Panc1 (cell line): ENCODE measurements around the gene DNAL4. TPM values are rescaled to one million over a fixed set of nuclear protein-coding genes. Genes with fewer than 3 reads are reported as not detected.

Source experiments
- ATAC-seq: fragments of 200-7000 bp; cut with Tn5 transposase; 2 replicates; pipeline ENCODE4 v1.9.1; 2020; ENCODE audit warnings: mild to moderate bottlenecking, moderate library complexity
- BruUV-seq: library from RNA; stranded (reverse); fragments of 400-500 nt; replicated peaks from 2 replicates; lab custom pipeline; 2021; lab: Mats Ljungman, UMichigan
- CTCF ChIA-PET: fragments of 300-600 bp; sonication (Branson Sonifier 250); formaldehyde crosslinking; loops from one replicate; lab custom pipeline; 2022; ENCODE audit warnings: antibody characterized with exemption; lab: Charles Lee
- POLR2A ChIA-PET: fragments of 300-600 bp; sonication (Branson Sonifier 250); formaldehyde crosslinking; loops from one replicate; lab custom pipeline; 2022; ENCODE audit warnings: antibody characterized with exemption; lab: Charles Lee
- DNase-seq: peaks from one replicate; pipeline ENCODE4 v3.0.0-alpha.2; 2010; ENCODE audit warnings: low read depth, low spot score
- H3K27ac ChIP-seq: 2 replicates; pipeline ENCODE4 v1.5.1; 2011; ENCODE audit warnings: mild to moderate bottlenecking, low read length, inconsistent platforms
- H3K27me3 ChIP-seq: fragments of 200-500 bp; sonication (Bioruptor generic); 2 replicates; pipeline ENCODE4 v1.6.0; 2014; ENCODE audit warnings: low read length, inconsistent platforms; ENCODE audit not compliant: control insufficient read depth, insufficient read depth
- H3K36me3 ChIP-seq: fragments of 200-500 bp; sonication (Bioruptor generic); 2 replicates; pipeline ENCODE4 v1.5.1; 2014; ENCODE audit warnings: inconsistent platforms, mild to moderate bottlenecking, low read length, moderate library complexity; ENCODE audit not compliant: control insufficient read depth, insufficient read depth
- H3K4me1 ChIP-seq: 2 replicates; pipeline ENCODE4 v1.5.1; 2011; ENCODE audit warnings: inconsistent platforms, mild to moderate bottlenecking, low read length, moderate library complexity; ENCODE audit not compliant: control insufficient read depth, insufficient read depth
- H3K4me3 ChIP-seq, 2 experiments: 2 replicates each; pipeline ENCODE4 v1.5.1; 2011 to 2012; ENCODE audit warnings: low read depth in 2 of 2, low read length in 2 of 2, mild to moderate bottlenecking in 2 of 2, inconsistent platforms in 1 of 2, moderate library complexity in 1 of 2
- H3K9me3 ChIP-seq: fragments of 200-500 bp; sonication (Bioruptor generic); 2 replicates; pipeline ENCODE4 v1.5.1; 2014; ENCODE audit warnings: low read depth, mild to moderate bottlenecking, inconsistent platforms, low read length, moderate library complexity; ENCODE audit not compliant: control insufficient read depth, insufficient read depth
- CTCF ChIP-seq: fragments of 450-650 bp; IDR thresholded peaks from 2 replicates; pipeline ENCODE4 v1.5.1; 2017; ENCODE audit warnings: mild to moderate bottlenecking
- POLR2AphosphoS5 ChIP-seq: IDR thresholded peaks from 2 replicates; pipeline ENCODE4 v1.6.1; 2012; ENCODE audit warnings: mild to moderate bottlenecking, low read depth, low read length, moderate library complexity
- REST ChIP-seq, 2 experiments: IDR thresholded peaks; 2 replicates each; pipeline ENCODE4 v1.6.1; 2011 to 2012; ENCODE audit warnings: low read depth in 2 of 2, control low read depth in 1 of 2, low read length in 1 of 2, mild to moderate bottlenecking in 1 of 2, moderate library complexity in 1 of 2; ENCODE audit not compliant: insufficient read depth in 1 of 2
- SIN3A ChIP-seq: IDR thresholded peaks from 2 replicates; pipeline ENCODE4 v1.6.1; 2012; ENCODE audit warnings: low read depth, mild to moderate bottlenecking, low read length, moderate library complexity, borderline replicate concordance; ENCODE audit not compliant: insufficient read depth
- TCF7L2 ChIP-seq: IDR thresholded peaks from 2 replicates; pipeline ENCODE4 v1.6.1; 2011; ENCODE audit warnings: mild to moderate bottlenecking, low read depth, low read length, inconsistent platforms
- in situ Hi-C: cut with HindIII; loops from 2 replicates; pipeline ENCODE4 v1.10.0; 2016; ENCODE audit warnings: low sequenced_read_pairs, low pct_unique_long_range_greater_than_20kb
- intact Hi-C: fragments of 100-400 bp; cut with micrococcal nuclease; formaldehyde crosslinking; loops from one replicate; pipeline ENCODE4 v1.10.0; 2022; ENCODE audit not compliant: unreplicated experiment
- total RNA-seq: library from RNA; stranded (reverse); gene quantifications from one replicate; pipeline ENCODE4 v1.2.1, GENCODE V29; 2021; ENCODE audit not compliant: unreplicated experiment

DNAL4 gene
- total RNA-seq, 1 experiment from 2014 or later, result 10.5 TPM

GRCh38 chr22:38828191-38828590 is 34.2 kb upstream of the DNAL4 start:
- no peak overlapping the region for H3K27ac ChIP-seq

GRCh38 chr22:38827510-38827909 is 33.6 kb upstream of the DNAL4 start:
- CTCF ChIA-PET, result no interaction called here
- in situ Hi-C loops, result no loop called here

More at GRCh38 chr22:38828191-38828590, 34.2 kb upstream of the DNAL4 start:
- ChIA-PET POLR2A (no interaction called here), CTCF (no interaction called here)
- H3K4me1 ChIP-seq, result no peaks in the 10 kb centered on the region; the same call in 1 of the 2 replicates
- no peaks in the 10 kb centered on the region for H3K27me3 ChIP-seq
- no peaks in the 10 kb centered on the region for H3K9me3 ChIP-seq
- intact Hi-C loops (no loop called here), in situ Hi-C loops (no loop called here)
- TF ChIP-seq CTCF (no peak), REST (IDR thresholded peaks at IDR 0.05; ENCODE audit: insufficient read depth in 1 of 2, low read depth in 2 of 2, low read length in 1 of 2) (no peak), TCF7L2 (no peak), POLR2AphosphoS5 (no peak), SIN3A (no peak)
- no peaks in the 10 kb centered on the region for H3K36me3 ChIP-seq
- no TSS peak for BruUV-seq
- DNase-seq (no peak), ATAC-seq (no peak)
- no peak overlapping the region for H3K4me3 ChIP-seq

More at GRCh38 chr22:38827510-38827909, 33.6 kb upstream of the DNAL4 start:
- no peaks in the 10 kb centered on the region; the same call in 1 of the 2 replicates for H3K4me1 ChIP-seq
- intact Hi-C loops, result no loop called here
- ATAC-seq, result no peak
- no peaks in the 10 kb centered on the region for H3K9me3 ChIP-seq
- H3K27me3 ChIP-seq, result no peaks in the 10 kb centered on the region
- no peak overlapping the region for H3K27ac ChIP-seq
- no TSS peak for BruUV-seq
- DNase-seq, result no peak
- H3K4me3 ChIP-seq, result no peak overlapping the region
- no peak for TF ChIP-seq POLR2AphosphoS5
- TF ChIP-seq SIN3A, result no peak
- TF ChIP-seq CTCF, result no peak
- no peak for TF ChIP-seq TCF7L2
- no peak for TF ChIP-seq REST (IDR thresholded peaks at IDR 0.05; ENCODE audit: insufficient read depth in 1 of 2, low read depth in 2 of 2, low read length in 1 of 2)
- H3K36me3 ChIP-seq, result no peaks in the 10 kb centered on the region
- POLR2A ChIA-PET, result no interaction called here
